NCI-H2227 (cell line): ENCODE results near the gene RPRD1B.
"Not testable (repeated sequence)": the region's sequence is repeated elsewhere in the genome, so short reads cannot be mapped to it uniquely, and the experiment has no call there.

Experiments
- DNase-seq: peaks from one replicate; lab custom pipeline; 2025; ENCODE audit not compliant: unreplicated experiment; lab: John Stamatoyannopoulos, UW

Gene RPRD1B

GRCh38 chr20:38001173-38001875 lies 32.2 kb upstream of the RPRD1B start:
- DNase-seq: no peak

- DNase-seq: no peak
Observed at GRCh38 chr20:38001981-38002380, 31.6 kb upstream of the RPRD1B start.

- no peak for DNase-seq
Observed at GRCh38 chr20:38002422-38002821, 31.1 kb upstream of the RPRD1B start.

- DNase-seq: no peak
Observed at GRCh38 chr20:38004416-38004815, 29.1 kb upstream of the RPRD1B start.

- no peak for DNase-seq
Observed at GRCh38 chr20:38005903-38006302, 27.6 kb upstream of the RPRD1B start.

GRCh38 chr20:38007526-38007925 lies 26.0 kb upstream of the RPRD1B start:
- DNase-seq: no peak

- no peak for DNase-seq
Observed at GRCh38 chr20:38008233-38008944, 25.2 kb upstream of the RPRD1B start.

GRCh38 chr20:38009416-38009815 lies 24.1 kb upstream of the RPRD1B start:
- DNase-seq: not testable (repeated sequence)

GRCh38 chr20:38011696-38012095 lies 21.9 kb upstream of the RPRD1B start:
- no peak for DNase-seq

- no peak for DNase-seq
Observed at GRCh38 chr20:38012332-38012731, 21.2 kb upstream of the RPRD1B start.

- no peak for DNase-seq
Observed at GRCh38 chr20:38013887-38014286, 19.7 kb upstream of the RPRD1B start.

GRCh38 chr20:38017959-38018358 lies 15.6 kb upstream of the RPRD1B start:
- DNase-seq: no peak

- DNase-seq: no peak
Observed at GRCh38 chr20:38018385-38018784, 15.2 kb upstream of the RPRD1B start.

- no peak for DNase-seq
Observed at GRCh38 chr20:38021087-38021772, 12.3 kb upstream of the RPRD1B start.

- DNase-seq: no peak
Observed at GRCh38 chr20:38023181-38024001, 10.2 kb upstream of the RPRD1B start.

- DNase-seq: no peak
Observed at GRCh38 chr20:38024496-38024895, 9.1 kb upstream of the RPRD1B start.

GRCh38 chr20:38029453-38029852 lies 4.1 kb upstream of the RPRD1B start:
- no peak for DNase-seq

GRCh38 chr20:38031957-38032356 lies 1.6 kb upstream of the RPRD1B start:
- no peak for DNase-seq

- peak; percentile 67 for DNase-seq
Observed at GRCh38 chr20:38032585-38033329, 789 bp upstream of the RPRD1B start.

- DNase-seq: peak; percentile 43
Observed at GRCh38 chr20:38034108-38034649, 633 bp downstream of the RPRD1B start.
